ENCODE measurements around the gene ALS2. TPM values are rescaled to one million over a fixed set of nuclear protein-coding genes. Genes with fewer than 3 reads are reported as not detected.

The ALS2 gene
- total RNA-seq, 1 experiment from 2014 or later = 28.1 TPM

- no peaks in the 10 kb centered on the region for H3K27me3 ChIP-seq (ENCODE audit: insufficient read depth, low read length)
- no peaks in the 10 kb centered on the region for H3K9me3 ChIP-seq (ENCODE audit: control insufficient read depth in 1 of 2, insufficient read depth in 1 of 2, low read depth in 1 of 2, low read length in 2 of 2)
- POLR2A ChIA-PET = no interaction called here
Measured at GRCh38 chr2:201664334-201664733, 116.4 kb downstream of the ALS2 start.

More at GRCh38 chr2:201664334-201664733, 116.4 kb downstream of the ALS2 start:
- intact Hi-C loops (cut with micrococcal nuclease) = no loop called here
- no peak overlapping the region for H3K27ac ChIP-seq (ENCODE audit: low read depth, low read length)
- no peak for TF ChIP-seq CBX3 (IDR thresholded peaks at IDR 0.05; ENCODE audit: low read depth)
- no peak for TF ChIP-seq SP1 (IDR thresholded peaks at IDR 0.05; ENCODE audit: low read depth)
- TF ChIP-seq YY1 (IDR thresholded peaks at IDR 0.05; ENCODE audit: extremely low read depth, insufficient replicate concordance, low read depth, low read length) = no peak
- no peak for TF ChIP-seq POLR2A (IDR thresholded peaks at IDR 0.05; ENCODE audit: borderline replicate concordance, extremely low read depth, insufficient read depth, insufficient read length)
- no peak for TF ChIP-seq TCF7L2 (IDR thresholded peaks at IDR 0.05; ENCODE audit: borderline replicate concordance, extremely low read depth, insufficient read depth, insufficient read length)
- no peak for TF ChIP-seq MAX (IDR thresholded peaks at IDR 0.05)
- no peak for TF ChIP-seq RAD21 (IDR thresholded peaks at IDR 0.05; ENCODE audit: low read depth)
- no peak for TF ChIP-seq REST (IDR thresholded peaks at IDR 0.05; ENCODE audit: low read depth)
- no peak for TF ChIP-seq FOSL1 (IDR thresholded peaks at IDR 0.05; ENCODE audit: low read depth)
- TF ChIP-seq SIN3A (IDR thresholded peaks at IDR 0.05; ENCODE audit: low read depth) = no peak
- TF ChIP-seq ZBTB33 (IDR thresholded peaks at IDR 0.05; ENCODE audit: extremely low read depth, insufficient replicate concordance, low read length) = no peak
- no peak for TF ChIP-seq SRF (IDR thresholded peaks at IDR 0.05; ENCODE audit: low read depth)
- no peak for TF ChIP-seq EGR1 (IDR thresholded peaks at IDR 0.05; ENCODE audit: low read depth)
- TF ChIP-seq EZH2 (IDR thresholded peaks at IDR 0.05) = no peak
- no peak for TF ChIP-seq ELF1 (IDR thresholded peaks at IDR 0.05; ENCODE audit: borderline replicate concordance, low read depth)
- TF ChIP-seq CTCF (IDR thresholded peaks at IDR 0.05 in 2 of 3, conservative IDR thresholded peaks at IDR 0.05 in 1 of 3; ENCODE audit: borderline replicate concordance in 1 of 3, insufficient read depth in 1 of 3, low read depth in 2 of 3, low read length in 2 of 3) = no peak
- TF ChIP-seq JUND (IDR thresholded peaks at IDR 0.05) = no peak
- TF ChIP-seq ZFX (IDR thresholded peaks at IDR 0.05) = no peak
- no peak for TF ChIP-seq ATF3 (IDR thresholded peaks at IDR 0.05)
- TF ChIP-seq ZNF274 (IDR thresholded peaks at IDR 0.05; ENCODE audit: low read depth, low read length) = no peak
- no peaks in the 10 kb centered on the region for H4K20me1 ChIP-seq (ENCODE audit: insufficient read depth)
- H3K79me2 ChIP-seq (ENCODE audit: insufficient read depth, low read length) = no peaks in the 10 kb centered on the region
- no peak overlapping the region for H3K4me2 ChIP-seq (ENCODE audit: low read length)
- H3K9ac ChIP-seq (ENCODE audit: low read length) = no peak overlapping the region
- ChIA-PET CTCF (interaction anchor here (2.1 kb wide), 1 partner anchor 432 kb away, joined by 4 read pairs; no protein-coding TSS in a partner anchor), RAD21 (ENCODE audit: low non-redundant PET in 1 of 2, low total read pairs in 2 of 2, uncharacterized antibody in 2 of 2, unreplicated experiment in 2 of 2) (no interaction called here)
- no peak for ATAC-seq
- no TSS peak for BruUV-seq (replicated peaks)
- no peaks in the 10 kb centered on the region for H3K4me1 ChIP-seq (ENCODE audit: control insufficient read depth in 1 of 2, insufficient read depth in 2 of 2, low read length in 2 of 2)
- no peak for DNase-seq (ENCODE audit: low read depth, low spot score)
- H3K9me2 ChIP-seq (ENCODE audit: insufficient read depth) = no peaks in the 10 kb centered on the region
- H3K36me3 ChIP-seq (ENCODE audit: control insufficient read depth in 1 of 2, insufficient read depth in 2 of 2, low read length in 2 of 2) = no peaks in the 10 kb centered on the region
- no peak overlapping the region for H2AFZ ChIP-seq (ENCODE audit: low read depth, low read length, poor library complexity, severe bottlenecking)
- H3K4me3 ChIP-seq (replicated peaks in 1 of 2; ENCODE audit: low read depth in 1 of 2, low read length in 2 of 2) = no peak overlapping the region
